Testis (tissue), 3 donors: ENCODE data around the gene OSBP. TPM values are rescaled to one million over a fixed set of nuclear protein-coding genes. Genes with fewer than 3 reads are reported as not detected.

Source experiments
- DNase-seq: peaks from one replicate; pipeline ENCODE4 v3.0.0-alpha.2; 2019
- H3K27ac ChIP-seq, 2 donors: fragments of 200-600 bp; sonication (generic); one replicate each; pipeline ENCODE4 v1.5.1; 2019
- H3K27me3 ChIP-seq: fragments of 200-600 bp; sonication (generic); one replicate; pipeline ENCODE4 v1.5.1; 2019
- H3K36me3 ChIP-seq: fragments of 200-600 bp; sonication (generic); one replicate; pipeline ENCODE4 v1.5.1; 2017; ENCODE audit warnings: low read depth; ENCODE audit errors: missing control alignments
- H3K4me1 ChIP-seq: fragments of 200-600 bp; sonication (generic); one replicate; pipeline ENCODE4 v1.5.1; 2019
- H3K4me3 ChIP-seq, 2 donors: fragments of 200-600 bp; sonication (generic); one replicate each; pipeline ENCODE4 v1.5.1; 2017 to 2019
- H3K9me3 ChIP-seq: fragments of 200-600 bp; sonication (generic); one replicate; pipeline ENCODE4 v1.5.1; 2017
- CTCF ChIP-seq, 3 experiments: fragments of 450-650 bp in 2 of 3; fragments of 200-600 bp in 1 of 3; sonication (generic) in 1 of 3; IDR thresholded peaks; one replicate each; pipeline ENCODE4 v1.5.1; 2016 to 2019; ENCODE audit warnings: antibody characterized with exemption in 3 of 3, mild to moderate bottlenecking in 2 of 3, moderate library complexity in 1 of 3
- POLR2A ChIP-seq: fragments of 450-650 bp; IDR thresholded peaks from one replicate; pipeline ENCODE4 v1.6.1; 2017; ENCODE audit warnings: antibody characterized with exemption, mild to moderate bottlenecking, moderate library complexity
- WGBS, 2 donors: methylation state at CpG; one replicate each; pipeline ENCODE4 v1.1.5; 2018; 5-methylcytosine and 5-hydroxymethylcytosine counted together
- intact Hi-C: fragments of 100-400 bp; cut with DNase I; formaldehyde crosslinking; loops from one replicate; pipeline ENCODE4 v1.15.1; 2023; ENCODE audit warnings: low total_unique reads
- polyA plus RNA-seq: library from polyadenylated mRNA; stranded (reverse); fragments of 350-450 nt; fragmentation: Illumina TruSeq; extraction: RNeasy Lipid Tissue Mini Kit (QIAGEN cat#74804); gene quantifications from one replicate; pipeline ENCODE4 v1.2.3, GENCODE V29; 2014; ENCODE audit warnings: low read depth, low replicate concordance; ENCODE audit not compliant: insufficient read depth
- total RNA-seq, 2 donors: library from RNA; depleted of rRNA; stranded (reverse); fragments of >200 nt; gene quantifications; one replicate each; pipeline ENCODE4 v1.2.3, GENCODE V29; 2016

OSBP gene
- total and polyA plus RNA-seq, 3 donors from 2014 or later: 45.0 to 63.1 (median 49.2) TPM

GRCh38 chr11:59654893-59655292 lies 39.3 kb upstream of the OSBP start:
- intact Hi-C loops: no loop called here
- H3K27me3 ChIP-seq: no peaks in the 10 kb centered on the region
- no peaks in the 10 kb centered on the region for H3K9me3 ChIP-seq
- no peaks in the 10 kb centered on the region for H3K4me1 ChIP-seq
- no peak for DNase-seq
- WGBS, 2 donors: 88 to 91% methylated on average over 4 of the region's 4 CpGs
- H3K4me3 ChIP-seq: no peak overlapping the region
- TF ChIP-seq POLR2A (no peak), CTCF (IDR thresholded peaks at IDR 0.05) (no peak)
- H3K27ac ChIP-seq: no peak overlapping the region
- no peaks in the 10 kb centered on the region for H3K36me3 ChIP-seq

GRCh38 chr11:59647245-59647980 lies 31.8 kb upstream of the OSBP start:
- no peak for DNase-seq
- intact Hi-C loops: no loop called here
- WGBS, 2 donors: 88 to 89% methylated on average over 3 of the region's 3 CpGs
- H3K27me3 ChIP-seq: no peaks in the 10 kb centered on the region
- no peak overlapping the region for H3K27ac ChIP-seq
- H3K4me3 ChIP-seq: no peak overlapping the region
- H3K9me3 ChIP-seq: no peaks in the 10 kb centered on the region
- TF ChIP-seq CTCF (IDR thresholded peaks at IDR 0.05) (no peak), POLR2A (no peak)
- no peaks in the 10 kb centered on the region for H3K36me3 ChIP-seq
- H3K4me1 ChIP-seq: no peaks in the 10 kb centered on the region

- H3K4me3 ChIP-seq: no peak overlapping the region
- H3K4me1 ChIP-seq: no peaks in the 10 kb centered on the region
- TF ChIP-seq POLR2A (no peak), CTCF (IDR thresholded peaks at IDR 0.05) (no peak)
- H3K9me3 ChIP-seq: no peaks in the 10 kb centered on the region
- no peak for DNase-seq
- no peaks in the 10 kb centered on the region for H3K27me3 ChIP-seq
- H3K36me3 ChIP-seq: no peaks in the 10 kb centered on the region
- intact Hi-C loops: no loop called here
- 77 to 80% methylated on average over 3 of the region's 3 CpGs for WGBS, 2 donors
- no peak overlapping the region for H3K27ac ChIP-seq
These were observed 29.0 kb upstream of the OSBP start for GRCh38 chr11:59644528-59644927.

- Histone ChIP-seq H3K9me3 (no peaks in the 10 kb centered on the region), H3K27me3 (no peaks in the 10 kb centered on the region), H3K36me3 (no peaks in the 10 kb centered on the region), H3K27ac (no peak overlapping the region), H3K4me1 (no peaks in the 10 kb centered on the region), H3K4me3 (no peak overlapping the region)
- no peak for DNase-seq
- intact Hi-C loops: no loop called here
- TF ChIP-seq CTCF (IDR thresholded peaks at IDR 0.05) (no peak), POLR2A (no peak)
- 85 to 92% methylated on average over 3 of the region's 3 CpGs for WGBS, 2 donors
These were observed 27.8 kb upstream of the OSBP start for GRCh38 chr11:59643390-59643789.

- Histone ChIP-seq H3K36me3 (no peaks in the 10 kb centered on the region), H3K4me1 (no peaks in the 10 kb centered on the region), H3K9me3 (no peaks in the 10 kb centered on the region), H3K27ac (no peak overlapping the region), H3K4me3 (no peak overlapping the region), H3K27me3 (no peaks in the 10 kb centered on the region)
- TF ChIP-seq CTCF (IDR thresholded peaks at IDR 0.05) (no peak), POLR2A (no peak)
- 91 to 92% methylated on average over 3 of the region's 3 CpGs for WGBS, 2 donors
- intact Hi-C loops: no loop called here
- DNase-seq: no peak
These were observed 25.6 kb upstream of the OSBP start for GRCh38 chr11:59641156-59641555.
